ENCODE data around the gene GPHB5. TPM values are rescaled to one million over a fixed set of nuclear protein-coding genes. Genes with fewer than 3 reads are reported as not detected.
A peak's percentile ranks its signal among the peaks of the same experiment; 100 is the strongest.

Gene GPHB5
- total RNA-seq, 2 donors from 2014 or later = not detected

GRCh38 chr14:63273717-63274655 lies 44.7 kb downstream of the GPHB5 start:
- DNase-seq (peak in 1 of 2 donors; percentile 28), ATAC-seq (no peak)
- intact Hi-C loops (cut with DNase I, micrococcal nuclease) = loop anchor here in 1 of 2 donors (10.0 kb wide), 1 partner anchor 1099 kb away; no protein-coding TSS in a partner anchor

- DNase-seq (no peak), ATAC-seq (no peak)
- intact Hi-C loops (cut with DNase I, micrococcal nuclease) = loop anchor here in 1 of 2 donors (10.0 kb wide), 1 partner anchor 1098 kb away; no protein-coding TSS in a partner anchor
Measured at GRCh38 chr14:63273129-63273528, 45.6 kb downstream of the GPHB5 start.

GRCh38 chr14:63269561-63270225 lies 49.0 kb downstream of the GPHB5 start:
- intact Hi-C loops (cut with DNase I, micrococcal nuclease) = loop anchor here in 1 of 2 donors (10.0 kb wide), 1 partner anchor 1095 kb away; no protein-coding TSS in a partner anchor
- DNase-seq = no peak
- no peak for ATAC-seq

GRCh38 chr14:63268771-63269170 lies 50.0 kb downstream of the GPHB5 start:
- no peak for ATAC-seq
- intact Hi-C loops (cut with DNase I, micrococcal nuclease) = no loop called here
- no peak for DNase-seq

- intact Hi-C loops (cut with DNase I, micrococcal nuclease) = no loop called here
- DNase-seq (no peak), ATAC-seq (no peak)
Measured at GRCh38 chr14:63267171-63267570, 51.6 kb downstream of the GPHB5 start.

- ATAC-seq (no peak), DNase-seq (no peak)
- intact Hi-C loops (cut with DNase I, micrococcal nuclease) = no loop called here
Measured at GRCh38 chr14:63266106-63266505, 52.6 kb downstream of the GPHB5 start.

Other genes starting within 250 kb of the GPHB5 start
- gene RHOJ, start 114.5 kb downstream of the GPHB5 start, total RNA-seq = 1 to 10 TPM; 4.8 to 5.1 TPM
- gene PPP2R5E, start 224.4 kb upstream of the GPHB5 start, total RNA-seq = 10 to 100 TPM; 54.2 to 57.2 TPM